Stimulated activated CD4-positive, alpha-beta T cell treated with anti-CD3 and anti-CD28 coated beads, Interleukin-12 subunit alpha, Interleukin-12 subunit beta, amount 100 ng/mL, for 48 hours (primary cell): ENCODE measurements around the gene PPP3CA.
A peak's percentile ranks its signal among the peaks of the same experiment; 100 is the strongest.
"Not testable (repeated sequence)": the region's sequence is repeated elsewhere in the genome, so short reads cannot be mapped to it uniquely, and the experiment has no call there.

ENCODE experiments used
- DNase-seq, 3 donors: peaks; one replicate each; pipeline ENCODE4 v3.0.0-alpha.2; 2020; ENCODE audit warnings: low read depth in 2 of 3, low spot score in 1 of 3

Gene PPP3CA

DNA sequence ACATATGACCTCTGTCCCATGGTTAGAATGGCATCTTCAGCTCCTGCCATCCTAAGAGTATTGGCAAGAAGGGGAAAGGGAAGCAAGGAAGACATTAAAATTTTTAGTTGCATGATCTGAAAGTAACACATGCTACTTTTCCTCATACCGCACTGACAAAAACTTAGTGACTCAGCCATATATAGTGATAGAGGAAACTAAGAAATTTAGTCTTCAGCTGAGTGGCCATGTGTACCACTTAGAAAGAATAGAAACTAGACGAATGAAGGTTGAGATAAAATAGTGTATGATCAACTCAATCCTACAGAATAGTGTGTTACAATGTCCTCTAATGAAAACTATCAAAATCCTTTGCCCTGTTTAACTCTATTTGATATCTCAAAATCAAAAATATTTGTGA lies 164.1 kb downstream of the PPP3CA start:
- no peak for DNase-seq

DNA sequence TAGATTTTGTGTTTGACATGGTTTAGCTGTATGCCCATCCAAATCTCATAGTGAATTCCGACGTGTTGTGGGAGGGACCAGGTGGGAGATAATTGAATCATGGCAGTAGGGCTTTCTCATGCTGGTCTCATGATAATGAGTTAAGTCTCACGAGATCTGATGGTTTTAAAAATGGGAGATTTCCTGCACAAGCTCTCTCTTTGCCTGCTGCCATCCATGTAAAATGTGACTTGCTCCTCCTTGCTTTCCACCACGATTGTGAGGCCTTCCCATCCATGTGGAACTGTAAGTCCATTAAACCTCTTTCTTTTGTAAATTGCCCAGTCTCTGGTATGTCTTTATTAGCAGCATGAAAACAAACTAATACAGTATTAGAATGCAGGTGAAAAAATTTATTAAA lies 164.6 kb downstream of the PPP3CA start:
- DNase-seq: not testable (repeated sequence)

DNA sequence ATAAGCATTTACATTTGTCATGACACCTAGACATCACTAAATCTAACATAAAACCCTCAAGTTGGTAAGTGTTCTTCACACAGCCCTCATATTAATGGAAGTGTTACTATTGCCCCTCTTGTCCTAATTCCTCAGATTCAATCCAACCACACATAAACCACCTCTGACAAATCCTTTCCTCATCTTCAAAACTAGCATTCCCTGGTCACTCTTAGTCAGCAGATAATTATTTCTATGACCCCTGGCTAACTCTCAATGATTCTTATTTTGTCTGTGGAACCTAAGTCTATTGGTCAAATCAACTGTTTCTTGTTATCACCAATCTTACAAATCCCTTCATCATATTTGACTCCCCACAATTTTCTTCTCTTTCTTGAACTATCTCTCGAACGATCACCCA lies 168.6 kb downstream of the PPP3CA start:
- no peak for DNase-seq

DNA sequence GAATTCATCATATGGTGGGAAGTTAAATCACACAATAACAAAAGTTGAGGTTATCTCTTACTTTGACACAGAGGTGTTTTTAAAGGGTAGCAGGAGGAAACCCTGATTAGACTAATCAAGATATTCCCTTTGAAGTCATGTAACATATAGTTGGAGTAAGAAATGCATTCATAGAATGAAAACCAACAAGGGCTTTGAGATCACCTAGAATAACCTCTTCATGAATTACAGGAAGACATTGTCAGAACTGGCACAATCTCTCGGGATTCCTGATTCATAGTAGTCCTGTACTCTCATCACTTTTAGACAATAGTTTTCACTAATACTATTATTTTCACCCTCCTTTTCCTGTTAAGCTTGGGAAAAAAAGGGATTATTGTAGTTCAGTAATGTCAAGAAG lies 170.2 kb downstream of the PPP3CA start:
- DNase-seq: no peak

DNA sequence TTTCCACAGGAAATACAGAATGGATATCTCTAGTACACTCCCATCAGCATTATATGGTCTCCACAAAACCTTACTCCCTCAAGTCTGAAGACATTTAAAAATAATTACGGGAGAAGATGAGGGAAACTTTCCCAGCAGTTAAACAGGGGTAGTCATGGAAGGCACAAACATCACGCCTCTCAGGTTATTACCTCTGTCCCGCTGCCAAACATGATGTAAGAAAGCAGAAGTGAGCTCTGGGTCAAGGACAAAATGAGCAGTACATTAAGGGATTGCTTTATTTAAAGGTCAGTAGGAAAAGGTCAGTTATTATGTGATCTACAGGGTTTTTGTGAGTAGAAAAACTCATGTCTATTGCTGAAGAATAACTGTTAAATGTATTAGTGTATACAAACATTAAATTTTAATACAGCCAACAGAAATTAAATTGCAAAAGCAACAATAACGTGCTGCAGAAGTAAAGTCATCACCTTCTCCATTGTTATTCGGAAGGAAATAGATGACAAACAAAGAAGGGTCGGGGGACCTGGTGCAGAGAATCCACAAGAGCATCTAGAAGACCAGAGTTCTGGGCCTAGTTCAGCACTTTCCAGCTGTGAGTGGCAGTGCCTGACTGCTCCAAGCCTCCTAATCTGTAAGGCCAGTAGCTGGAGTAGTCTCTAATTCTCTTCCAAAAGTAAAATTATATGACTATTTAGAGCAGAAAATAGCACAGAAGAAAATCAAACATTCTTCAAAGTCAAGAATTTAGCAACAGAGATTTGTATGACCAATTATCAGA lies 171.2 kb downstream of the PPP3CA start:
- no peak for DNase-seq

DNA sequence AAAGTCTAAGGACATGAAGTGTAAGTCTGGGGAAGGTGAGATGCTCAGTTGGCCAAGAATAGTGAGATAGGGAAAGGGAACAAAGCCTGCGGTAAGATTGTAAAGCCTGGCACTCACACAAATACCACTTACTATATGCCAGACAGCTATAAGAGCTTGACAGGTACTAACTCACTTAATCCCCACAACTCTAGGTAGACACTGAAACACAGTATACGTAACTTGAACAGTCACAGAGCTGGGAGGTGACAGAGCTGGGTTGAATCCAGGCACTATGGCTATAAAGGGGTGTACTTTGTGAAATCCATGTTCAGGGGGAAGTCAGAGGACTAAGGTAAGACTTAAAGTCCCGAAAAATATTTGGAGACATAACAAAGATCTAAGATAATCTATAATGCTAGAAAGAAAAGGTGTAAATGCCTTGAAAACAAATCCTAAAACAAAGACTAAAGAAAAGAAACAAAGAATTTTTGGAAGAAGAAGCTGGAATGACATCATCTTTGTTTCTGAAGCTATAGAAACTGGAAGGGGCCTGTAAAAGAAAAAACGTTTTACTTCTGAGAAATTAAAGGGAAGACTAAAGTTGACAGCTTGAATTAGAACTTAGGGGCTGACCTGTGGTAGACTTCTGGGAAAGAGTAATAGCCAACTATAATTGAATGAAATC lies 172.5 kb downstream of the PPP3CA start:
- no peak for DNase-seq

DNA sequence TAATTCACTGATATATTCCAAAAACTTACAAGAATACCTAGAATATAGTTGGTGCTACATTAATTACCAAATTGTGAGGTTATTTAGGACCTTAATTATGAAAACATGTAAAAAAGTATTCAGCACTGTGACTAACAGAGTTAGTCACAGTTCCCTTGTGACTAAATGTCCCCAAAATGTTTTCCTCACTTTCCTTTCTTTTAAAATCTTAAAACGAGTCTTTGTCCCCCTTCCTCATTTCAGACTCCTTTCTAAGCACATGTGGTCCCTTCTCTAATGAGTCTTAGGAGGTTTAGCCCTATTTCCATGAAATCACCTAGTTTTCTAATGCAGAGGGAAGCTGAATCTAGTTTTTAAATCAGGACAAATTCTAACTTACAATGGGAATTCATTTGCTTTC lies 175.0 kb downstream of the PPP3CA start:
- DNase-seq: no peak

DNA sequence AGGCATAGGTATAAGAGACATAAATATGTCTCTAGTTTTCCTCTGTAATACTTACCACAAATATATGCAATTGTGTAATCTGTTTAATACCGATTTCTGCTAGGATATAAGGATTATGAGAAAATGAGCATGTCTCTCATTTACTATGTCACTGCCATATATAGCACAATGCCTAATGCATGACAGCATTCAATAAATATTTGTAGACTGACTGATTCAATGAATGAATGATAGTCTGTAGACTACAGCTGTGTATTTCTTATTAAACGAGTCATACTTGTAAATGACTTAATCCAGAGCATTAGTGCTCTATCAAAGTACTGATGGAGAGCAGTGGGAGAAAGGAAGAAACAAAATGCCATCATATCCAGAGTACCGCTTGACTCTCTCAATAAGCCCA lies 175.6 kb downstream of the PPP3CA start:
- DNase-seq: no peak

DNA sequence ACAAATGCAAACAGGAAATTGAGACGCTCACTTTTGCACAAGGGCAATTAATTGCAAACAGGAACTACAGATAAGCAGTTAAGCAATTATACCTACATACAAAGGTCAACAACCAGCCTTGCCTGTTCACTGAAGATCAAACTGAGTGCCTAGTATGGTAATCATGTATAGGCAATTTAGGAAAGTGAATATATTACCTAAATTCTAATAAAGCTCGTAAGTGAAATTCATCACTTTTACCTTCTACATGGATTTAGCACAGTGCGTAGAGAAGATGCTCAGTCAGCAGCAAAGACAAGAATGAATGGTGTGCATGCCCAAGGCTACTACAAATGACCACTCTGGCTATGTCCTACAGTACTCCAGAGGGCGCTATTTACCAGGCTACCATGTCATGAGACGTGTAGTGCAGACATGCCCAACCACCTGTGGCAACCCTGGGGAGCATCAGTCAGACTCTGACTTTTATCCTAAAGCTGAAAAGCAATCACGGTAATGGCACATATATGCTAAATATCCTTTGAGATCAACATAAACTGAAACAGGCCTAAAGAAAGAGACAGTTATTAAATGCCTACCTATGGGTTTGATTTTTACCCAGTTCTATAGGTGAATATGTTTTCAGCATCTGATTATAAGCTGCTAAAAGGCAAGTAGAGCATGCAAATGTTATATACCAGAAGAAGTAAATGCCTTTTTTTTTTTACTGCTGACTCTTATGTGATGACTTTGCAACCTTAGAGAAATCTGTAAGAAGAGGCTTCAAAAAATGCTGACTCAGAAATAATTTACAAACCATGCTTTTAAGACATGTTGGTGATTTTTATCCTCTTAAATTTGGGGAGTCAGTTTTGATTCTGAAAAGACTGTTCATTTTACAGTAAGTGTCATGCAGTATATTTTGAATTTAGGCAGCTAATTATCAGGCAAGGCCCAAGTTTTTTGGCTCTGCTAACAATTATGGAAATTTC lies 178.0 kb downstream of the PPP3CA start:
- peak; percentile 32 to 59 (median 32) for DNase-seq

DNA sequence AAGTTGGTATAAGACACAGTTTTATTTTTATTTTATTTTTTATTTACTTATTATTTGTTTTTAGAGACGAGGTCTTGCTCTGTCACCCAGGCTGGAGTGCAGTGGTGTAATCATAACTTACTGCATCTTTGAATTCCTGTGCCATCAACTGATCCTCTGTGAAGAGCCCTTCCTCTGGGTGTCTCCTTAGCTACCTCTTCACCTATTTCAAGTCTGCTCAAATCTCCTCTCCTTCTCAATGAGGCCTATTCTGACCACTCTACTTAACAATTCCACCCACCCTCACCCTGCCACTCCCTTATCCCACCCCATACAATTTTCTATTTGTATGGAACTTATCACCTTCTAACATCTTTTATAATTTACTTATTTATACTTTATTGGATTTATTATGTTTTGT lies 183.4 kb downstream of the PPP3CA start:
- DNase-seq: no peak

DNA sequence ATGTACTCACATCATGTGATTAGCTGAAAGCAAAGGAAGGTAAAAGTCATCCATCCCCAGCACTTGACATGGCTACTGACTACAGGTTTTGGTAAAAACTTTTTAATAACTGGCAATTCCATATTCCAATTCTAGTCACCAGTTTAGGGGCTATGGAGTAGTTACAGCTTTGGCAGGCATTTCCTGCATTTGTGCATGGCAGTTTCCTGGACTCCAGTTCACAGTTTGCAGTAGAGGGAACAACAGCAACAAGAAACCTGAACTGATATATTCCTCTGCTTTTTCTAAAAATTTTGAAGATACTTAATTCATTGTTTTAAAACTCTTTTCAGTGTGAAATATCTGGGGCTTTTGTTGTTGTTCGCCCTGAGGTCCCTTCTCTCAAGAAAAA lies 184.3 kb downstream of the PPP3CA start:
- no peak for DNase-seq

DNA sequence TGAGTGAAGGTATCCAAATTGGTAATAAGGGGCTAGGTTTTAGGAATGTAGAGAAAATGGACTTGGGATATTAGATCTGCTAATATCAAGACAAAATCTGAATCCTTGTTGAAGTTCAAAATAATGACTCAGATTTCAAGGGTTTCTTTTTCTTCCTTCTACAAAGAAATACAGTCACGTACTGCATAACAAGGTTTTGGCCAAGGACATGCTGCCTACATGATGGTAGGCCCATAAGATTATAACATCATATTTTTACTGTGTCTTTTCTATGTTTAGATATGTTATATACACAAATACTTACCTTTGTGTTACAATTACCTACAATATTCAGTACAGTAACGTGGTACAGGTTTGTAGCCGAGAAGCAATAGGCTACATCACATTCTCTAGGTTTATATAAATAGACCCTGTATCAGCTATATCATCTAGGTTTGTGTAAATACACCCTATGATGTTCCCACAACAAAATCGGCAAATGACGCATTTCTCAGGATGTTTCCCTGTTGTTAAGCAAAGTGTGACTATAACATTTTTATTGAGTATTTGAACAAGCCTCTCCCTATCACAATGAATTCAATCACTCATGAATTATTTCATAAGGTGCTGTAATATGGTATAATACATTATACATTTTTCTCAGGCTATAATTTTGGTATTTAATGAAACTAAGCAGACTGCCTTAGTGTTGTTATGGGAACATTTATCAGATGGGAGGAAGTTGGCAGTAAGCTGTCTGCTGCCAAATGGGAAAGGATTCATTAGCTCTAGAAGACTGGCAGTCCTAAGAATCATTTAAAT lies 186.3 kb downstream of the PPP3CA start:
- no peak for DNase-seq

DNA sequence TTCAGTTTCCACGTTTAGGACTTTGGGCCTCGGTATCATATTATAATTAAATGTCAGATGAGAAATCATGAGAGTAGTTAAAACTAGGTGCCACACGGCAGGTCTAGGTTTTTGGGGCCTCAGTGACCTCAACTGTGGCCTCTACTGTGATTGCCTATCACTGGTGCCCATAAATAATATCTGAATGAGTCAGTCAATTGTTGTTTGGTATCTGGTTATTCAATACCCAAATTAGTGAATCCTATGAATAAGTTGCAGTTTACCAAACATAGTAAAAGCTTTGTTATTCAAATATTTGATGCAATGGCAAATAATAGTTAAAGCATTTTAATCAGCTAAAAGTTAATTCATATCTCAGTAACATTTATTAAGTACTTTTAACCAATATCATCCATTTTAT lies 188.8 kb downstream of the PPP3CA start:
- DNase-seq: no peak

DNA sequence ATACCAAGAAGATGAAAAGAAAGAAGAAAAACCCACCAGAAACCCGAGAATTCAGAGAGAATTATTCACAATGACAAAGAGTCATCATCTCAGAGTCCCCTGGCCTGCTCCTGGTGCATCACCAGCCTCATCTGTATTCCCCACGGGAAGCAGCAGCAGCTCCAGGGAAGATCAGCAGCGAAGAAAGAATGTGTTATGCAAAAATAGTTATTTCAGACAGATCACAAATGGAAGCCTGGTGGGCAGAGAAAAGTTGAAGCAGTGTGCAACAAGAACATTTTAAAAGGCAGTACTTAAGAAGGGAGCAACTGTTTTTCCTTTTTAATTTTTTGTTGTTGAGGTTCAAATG lies 189.2 kb downstream of the PPP3CA start:
- DNase-seq: no peak

DNA sequence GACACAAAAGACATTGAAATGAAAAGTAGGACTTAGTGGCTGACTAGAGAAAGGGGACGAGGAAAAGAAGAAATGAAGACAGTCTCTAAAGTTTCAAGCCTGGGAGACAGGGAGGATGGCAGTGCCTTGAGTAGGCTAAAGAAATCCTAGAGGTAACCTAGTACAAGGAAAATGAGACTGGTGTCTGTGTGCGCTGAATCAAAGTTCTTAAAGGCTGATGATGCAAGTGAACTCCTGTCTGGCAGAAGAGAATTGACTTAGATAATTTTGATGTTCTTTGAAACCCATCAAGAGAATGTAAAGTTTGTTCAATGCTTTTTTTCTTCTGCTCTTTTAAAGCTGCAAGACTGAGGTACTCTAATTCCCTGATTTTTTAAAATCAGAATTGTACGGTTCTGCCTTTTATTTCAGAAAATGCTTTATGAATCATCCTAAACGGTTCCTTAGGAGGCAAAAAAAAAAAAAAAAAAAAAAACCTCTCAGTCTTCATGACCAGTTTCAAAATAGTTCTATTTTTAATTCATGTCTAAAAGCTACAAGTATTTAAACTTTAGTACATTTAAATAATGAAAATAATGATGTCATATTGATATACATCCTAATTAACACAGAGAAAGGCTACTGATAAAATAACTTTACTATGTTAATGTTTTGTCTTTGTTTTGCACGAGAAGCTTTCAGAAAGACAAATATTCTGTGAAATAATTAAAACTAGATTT lies 189.8 kb downstream of the PPP3CA start:
- no peak for DNase-seq

DNA sequence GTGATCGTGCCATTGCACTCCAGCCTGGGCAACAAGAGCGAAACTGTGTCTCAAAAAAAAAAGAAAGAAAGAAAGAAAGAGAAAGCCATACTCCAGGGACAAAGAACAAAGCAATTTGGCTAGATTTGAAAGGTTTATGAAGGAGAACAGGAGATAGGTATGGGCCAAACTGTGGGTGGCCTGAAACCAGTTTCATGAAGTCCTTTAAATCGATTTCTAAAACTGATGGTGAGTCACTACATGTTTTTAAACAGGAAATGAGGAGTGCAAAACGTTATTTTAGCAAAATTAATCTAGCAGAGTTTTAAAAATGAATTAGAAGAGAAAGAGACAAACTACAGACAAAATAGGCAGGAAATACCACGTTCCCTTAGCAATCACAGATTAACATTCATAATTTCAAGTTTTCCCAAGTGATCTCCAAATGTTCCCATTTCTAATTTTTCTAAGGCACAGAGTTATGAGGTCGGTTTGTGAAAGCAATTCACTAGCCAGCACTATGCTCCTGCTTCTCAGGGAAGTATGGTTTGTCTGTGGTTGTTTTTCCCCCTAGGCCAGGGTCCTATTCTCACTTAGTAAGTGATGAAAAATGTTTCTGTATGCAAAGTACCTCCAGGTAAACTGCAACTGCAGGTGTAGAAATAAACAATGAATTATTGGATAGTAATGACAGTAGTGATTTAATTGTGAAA lies 190.6 kb downstream of the PPP3CA start:
- no peak for DNase-seq

DNA sequence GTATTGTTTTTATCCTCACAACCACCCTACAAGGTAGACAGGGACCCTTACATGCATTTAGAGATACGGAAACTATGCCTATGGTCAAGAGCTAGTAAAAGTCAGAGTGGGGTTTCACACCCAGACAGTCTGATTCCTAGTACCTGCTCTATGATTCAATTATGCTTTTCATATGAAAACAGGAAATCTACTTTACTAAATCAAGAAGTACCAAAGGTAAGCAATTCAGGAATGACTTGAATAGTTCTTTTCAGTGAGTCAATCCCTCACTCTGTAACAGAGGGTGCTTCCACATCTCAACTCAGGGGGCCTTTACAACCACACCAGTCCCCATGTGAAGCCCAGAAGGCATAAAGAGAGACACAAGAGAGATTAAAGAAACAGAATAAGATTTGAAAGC lies 191.4 kb downstream of the PPP3CA start:
- DNase-seq: peak in 1 of 3 donors; percentile 9

DNA sequence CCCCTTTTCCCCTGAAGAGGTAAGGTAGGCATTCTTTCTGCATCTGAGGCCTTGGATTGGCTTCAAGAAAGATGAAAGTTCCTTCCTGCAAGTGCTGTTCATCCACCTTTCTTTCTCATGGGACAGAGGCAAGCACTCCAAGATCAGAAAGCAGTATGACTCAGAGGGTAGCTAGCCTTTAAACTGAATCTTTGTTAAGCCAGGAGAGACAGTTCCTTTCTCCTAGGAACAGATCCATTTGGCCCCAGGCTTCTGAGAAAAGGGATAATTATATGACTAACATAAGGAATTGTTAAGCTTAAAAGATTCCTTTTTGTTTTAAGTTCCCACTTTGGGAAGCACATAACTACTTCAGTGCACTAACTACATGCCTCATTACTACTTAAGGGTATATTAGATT lies 192.0 kb downstream of the PPP3CA start:
- DNase-seq: no peak

DNA sequence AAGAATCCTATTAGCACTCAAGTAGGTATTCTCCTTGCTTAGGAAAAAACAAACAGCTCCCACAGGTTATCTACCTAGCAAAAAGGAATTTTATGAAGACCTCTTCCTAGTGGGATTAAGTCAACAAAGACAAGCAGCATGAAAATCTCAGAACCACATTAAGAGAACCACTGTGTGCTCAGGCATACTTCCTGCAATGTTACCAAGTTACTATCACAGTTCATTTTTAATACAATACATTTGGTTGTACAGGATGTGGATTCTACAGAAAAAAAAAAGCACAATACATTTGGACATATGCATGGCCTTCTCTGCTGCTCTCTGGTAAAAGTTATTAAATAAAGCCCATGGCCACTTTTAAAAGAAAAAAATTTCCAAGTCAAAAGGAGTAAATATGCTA lies 193.7 kb downstream of the PPP3CA start:
- DNase-seq: no peak

DNA sequence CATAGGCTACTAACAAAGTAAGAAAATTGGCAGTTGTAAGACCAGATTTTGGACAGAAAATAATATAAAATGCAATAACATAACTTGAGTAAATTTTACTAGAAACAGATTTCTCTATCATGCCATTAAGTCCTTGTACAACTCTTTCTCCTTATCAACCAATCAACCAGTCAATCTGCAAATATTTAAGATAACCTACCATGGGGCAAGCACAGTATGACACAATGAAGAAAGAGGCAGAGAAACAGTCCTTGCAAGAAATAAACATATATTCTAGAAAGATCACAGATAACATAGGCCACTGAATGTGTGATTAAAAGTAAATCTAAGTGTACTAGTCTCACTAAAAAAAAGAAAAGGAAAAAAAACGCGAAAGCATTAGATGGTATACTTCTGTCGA lies 194.8 kb downstream of the PPP3CA start:
- no peak for DNase-seq
